ENCODE results near the gene CEP68.
"Not testable (repeated sequence)": the region's sequence is repeated elsewhere in the genome, so short reads cannot be mapped to it uniquely, and the experiment has no call there.

The CEP68 gene

DNA sequence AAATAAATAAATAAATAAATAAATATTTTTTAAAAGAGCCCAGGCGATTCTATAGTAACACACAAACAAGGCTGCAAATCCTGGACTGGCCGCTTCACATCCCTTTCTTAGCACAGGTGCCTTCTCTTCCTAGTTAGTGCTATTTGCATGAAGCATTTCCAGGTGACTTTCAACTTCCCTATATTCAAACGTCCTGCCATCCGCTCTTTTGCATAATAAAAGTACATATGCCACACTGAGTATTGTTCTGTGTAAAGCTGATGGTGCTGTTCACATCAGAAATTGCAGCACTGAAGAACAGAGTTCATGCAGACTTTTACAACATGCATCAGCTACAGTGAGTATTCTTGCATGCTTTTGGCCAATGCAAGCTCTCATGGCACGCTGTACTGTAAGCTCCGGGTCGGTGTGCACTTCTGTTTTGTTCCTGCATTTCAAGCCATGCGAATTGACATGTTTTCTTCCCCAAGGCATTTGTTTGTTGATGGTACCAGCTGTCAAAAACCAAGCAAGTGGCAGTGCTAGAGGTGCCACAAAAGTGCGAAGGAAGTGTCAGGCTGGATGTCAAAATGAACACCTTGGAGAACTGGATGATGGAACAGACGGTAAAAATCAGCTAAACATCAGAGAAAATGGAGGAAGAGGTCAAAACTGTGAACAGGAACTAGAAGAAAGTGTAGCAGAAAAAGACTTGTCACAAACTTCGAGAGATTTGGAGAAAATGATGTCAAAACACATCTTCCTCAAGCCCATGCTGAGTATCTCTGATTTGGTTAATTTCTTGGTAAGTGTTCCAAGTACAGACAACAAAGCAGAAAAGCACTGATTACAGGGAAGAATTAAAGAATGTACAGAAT lies 25.5 kb upstream of the CEP68 start:
- DNase-seq (ENCODE audit: low read depth) = no peak

DNA sequence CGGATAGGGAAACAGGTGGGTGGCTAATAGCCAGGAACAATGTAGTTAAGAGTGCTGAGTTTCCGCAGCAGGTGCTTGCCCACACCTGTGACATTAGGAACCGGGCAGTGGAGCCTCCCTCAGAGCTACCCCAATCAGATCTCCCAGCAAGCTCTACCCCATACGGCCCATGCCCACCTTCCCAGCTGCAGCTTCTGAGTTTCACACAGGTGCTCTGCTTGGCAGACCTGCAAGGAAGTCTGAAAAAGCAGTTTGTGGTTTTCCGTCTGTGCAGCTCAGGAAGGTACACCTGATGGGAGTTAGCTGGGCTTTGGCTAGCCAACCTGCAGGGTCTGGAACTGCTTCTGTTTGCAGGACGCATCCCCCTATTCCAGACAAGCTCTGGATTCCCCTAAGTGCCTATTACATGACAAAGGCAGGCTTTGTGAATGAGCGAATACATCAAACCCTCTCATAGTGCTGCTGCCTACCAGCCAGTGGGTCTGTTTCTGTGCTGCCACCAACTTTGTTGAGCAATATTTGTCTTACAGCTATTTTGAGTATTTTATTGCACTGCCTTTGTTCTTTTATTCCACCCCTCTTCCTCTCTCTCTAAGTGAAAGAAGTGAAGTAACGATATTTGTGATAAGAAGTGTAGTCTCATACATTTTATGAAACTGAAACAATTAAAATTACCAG lies 24.7 kb upstream of the CEP68 start:
- no peak for DNase-seq (ENCODE audit: low read depth)

GRCh38 chr2:65032019-65032975 lies 23.9 kb upstream of the CEP68 start:
- no peak for DNase-seq (ENCODE audit: low read depth)

GRCh38 chr2:65033178-65033577 lies 23.0 kb upstream of the CEP68 start:
- DNase-seq (ENCODE audit: low read depth) = no peak

- not testable (repeated sequence) for DNase-seq (ENCODE audit: low read depth)
These were observed 22.5 kb upstream of the CEP68 start for GRCh38 chr2:65033667-65034066.

- DNase-seq (ENCODE audit: low read depth) = no peak
These were observed 20.8 kb upstream of the CEP68 start for GRCh38 chr2:65035351-65035943.

GRCh38 chr2:65037178-65037577 lies 19.0 kb upstream of the CEP68 start:
- DNase-seq (ENCODE audit: low read depth) = no peak

DNA sequence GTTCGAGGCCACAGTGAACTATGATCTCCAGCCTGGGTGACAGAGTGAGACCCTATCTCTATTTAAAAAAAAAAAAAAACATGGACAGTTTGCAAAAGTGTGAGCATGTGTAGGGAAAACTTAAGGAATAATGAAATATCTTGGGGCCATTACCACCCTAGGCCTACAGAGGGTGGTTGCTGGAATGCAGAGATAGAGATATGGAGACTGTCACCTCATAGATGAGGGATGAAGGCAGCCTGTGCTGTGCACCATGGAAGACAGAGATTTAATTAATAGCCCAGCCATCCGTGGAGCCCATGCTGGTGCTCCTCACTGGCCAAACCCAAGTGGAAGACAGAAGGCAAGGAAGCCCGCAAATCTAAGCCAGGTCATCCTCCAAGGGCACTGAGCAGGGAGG lies 16.6 kb upstream of the CEP68 start:
- no peak for DNase-seq (ENCODE audit: low read depth)

DNA sequence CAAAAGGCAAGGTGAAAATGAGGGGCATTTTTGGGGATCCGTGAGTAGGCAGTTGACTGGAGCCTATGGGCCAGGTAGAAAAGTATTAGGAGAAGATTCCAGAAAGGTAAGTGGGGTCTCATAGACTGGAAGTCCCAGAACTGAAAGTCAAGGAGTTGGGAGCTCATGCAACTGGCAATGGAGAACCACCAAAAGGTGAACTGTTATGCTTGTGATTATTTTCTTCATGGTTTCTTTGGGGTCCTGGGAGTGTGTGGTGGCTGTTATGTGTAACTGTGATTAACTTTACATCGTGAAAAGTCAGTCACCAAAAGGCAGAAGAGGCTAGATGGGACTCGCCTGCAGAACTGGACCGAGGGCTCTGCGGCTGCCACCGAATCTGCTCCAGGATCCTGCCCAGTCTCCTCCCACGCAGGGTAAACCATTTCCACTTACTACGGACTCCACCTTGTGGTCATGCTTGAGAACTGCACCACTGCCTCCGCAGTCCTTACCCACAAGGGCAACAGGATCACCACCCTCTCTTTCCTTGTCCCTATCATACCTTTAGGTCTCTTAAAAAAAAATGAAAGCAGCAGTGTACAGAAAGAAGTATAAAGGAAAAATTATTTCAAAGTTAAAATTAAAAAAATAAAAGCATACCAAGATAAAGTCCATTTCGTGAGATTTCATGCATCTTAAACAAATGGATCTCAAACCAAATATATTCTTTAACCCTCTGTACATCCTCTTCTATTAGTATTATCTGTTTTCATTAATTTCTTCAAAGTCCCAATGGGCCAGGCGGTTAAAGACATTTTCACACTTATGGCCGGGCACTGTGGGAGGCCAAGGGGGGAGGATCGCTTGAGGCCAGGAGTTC lies 15.6 kb upstream of the CEP68 start:
- DNase-seq (ENCODE audit: low read depth) = peak; percentile 64

GRCh38 chr2:65043001-65043400 lies 13.2 kb upstream of the CEP68 start:
- no peak for DNase-seq (ENCODE audit: low read depth)

- DNase-seq (ENCODE audit: low read depth) = no peak
These were observed 12.0 kb upstream of the CEP68 start for GRCh38 chr2:65044097-65044735.

- DNase-seq (ENCODE audit: low read depth) = no peak
These were observed 10.6 kb upstream of the CEP68 start for GRCh38 chr2:65045651-65046050.

GRCh38 chr2:65046633-65047407 lies 9.4 kb upstream of the CEP68 start:
- DNase-seq (ENCODE audit: low read depth) = no peak

DNA sequence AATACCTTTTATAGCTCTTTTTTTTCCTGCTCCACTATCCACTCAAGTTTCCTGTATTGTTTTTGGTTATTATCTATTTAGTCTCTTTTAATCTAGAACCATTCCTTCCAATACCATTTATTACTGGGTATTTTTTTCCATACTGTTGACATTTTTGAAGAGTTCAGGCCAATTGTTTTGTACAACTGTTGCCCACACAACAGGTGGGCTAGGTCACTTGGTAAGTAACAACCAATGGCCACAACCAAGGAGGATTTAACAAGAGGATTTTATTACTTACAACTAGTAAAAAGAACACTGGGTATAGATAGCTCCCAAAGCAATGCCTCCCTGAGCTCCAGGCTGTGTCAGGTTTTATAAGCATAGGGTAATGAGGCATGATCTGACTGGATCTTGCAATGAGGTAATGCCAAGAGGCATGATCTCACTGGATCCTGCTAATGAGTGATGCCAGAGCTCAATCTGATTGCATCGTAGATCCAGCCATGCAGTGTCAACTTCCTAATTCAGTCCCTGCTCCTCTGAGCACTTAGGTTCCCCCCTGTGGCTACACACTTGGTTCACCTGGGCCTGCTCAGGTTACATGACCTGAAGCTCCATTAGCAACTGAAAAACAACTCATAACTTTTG lies 7.1 kb upstream of the CEP68 start:
- no peak for DNase-seq (ENCODE audit: low read depth)

DNA sequence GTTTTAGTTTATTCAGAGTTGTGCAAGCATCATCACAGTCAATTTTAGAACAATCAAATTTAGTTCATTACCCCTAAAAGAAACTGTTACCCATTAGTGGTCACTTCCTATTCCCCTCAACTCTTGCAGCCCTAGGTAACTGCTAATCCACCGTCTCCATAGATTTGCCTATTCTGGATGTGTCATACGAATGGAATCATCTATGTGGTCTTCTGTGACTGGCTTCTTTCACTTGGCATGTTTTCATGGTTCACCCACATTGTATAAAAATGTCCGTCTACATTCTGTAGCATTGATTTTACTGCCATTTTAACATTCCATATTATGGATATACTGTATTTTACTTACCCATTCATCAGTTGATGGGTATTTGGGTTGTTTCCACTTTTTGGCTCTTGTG lies 5.3 kb upstream of the CEP68 start:
- no peak for DNase-seq (ENCODE audit: low read depth)

- no peak for DNase-seq (ENCODE audit: low read depth)
These were observed 3.0 kb upstream of the CEP68 start for GRCh38 chr2:65053199-65053598.

DNA sequence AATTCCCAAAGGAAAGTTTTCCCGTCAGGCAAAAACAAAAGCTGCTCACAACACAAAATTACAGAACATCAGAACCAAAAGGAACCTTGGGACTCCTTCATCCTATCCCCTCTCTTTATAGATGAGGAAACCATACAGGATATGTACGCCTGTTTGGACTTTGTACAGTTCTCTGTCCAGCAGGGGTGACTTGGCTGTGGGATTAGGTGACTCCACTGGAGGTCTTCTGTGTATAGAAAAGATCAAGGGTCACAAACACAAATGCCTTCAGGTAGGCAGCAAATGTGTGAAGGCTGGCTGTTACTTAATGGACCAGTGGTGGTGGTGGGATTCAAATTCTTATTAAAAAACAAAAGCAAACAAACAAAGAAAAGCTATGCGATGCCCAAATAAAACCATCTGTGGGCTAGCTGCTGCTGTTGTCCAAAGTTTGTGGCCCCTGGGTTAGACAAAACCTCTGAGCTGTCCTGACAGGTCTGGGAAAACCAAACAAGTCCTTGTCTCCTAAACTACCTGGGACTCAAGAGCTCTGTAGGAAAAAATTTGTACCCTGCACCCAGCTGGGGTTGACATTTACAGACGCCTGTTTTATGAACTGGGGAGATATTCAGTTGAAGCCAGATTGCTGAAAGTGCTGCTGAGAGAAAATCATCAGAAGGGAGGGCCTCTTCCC lies 1.3 kb upstream of the CEP68 start:
- DNase-seq (ENCODE audit: low read depth) = no peak

GRCh38 chr2:65055422-65056214 lies 598 bp upstream of the CEP68 start:
- DNase-seq (ENCODE audit: low read depth) = peak; percentile 60

All from activated T-cell treated with anti-CD3 and anti-CD28 coated beads for 1 hour (primary cell).